GM18502 (cell line): ENCODE measurements around the gene GSS.

Experiments
- ATAC-seq: cut with Tn5 transposase; IDR thresholded peaks from one replicate; pipeline ENCODE4 v1.9.1; 2021; ENCODE audit warnings: mild to moderate bottlenecking; ENCODE audit not compliant: unreplicated experiment, poor library complexity

The GSS gene

DNA sequence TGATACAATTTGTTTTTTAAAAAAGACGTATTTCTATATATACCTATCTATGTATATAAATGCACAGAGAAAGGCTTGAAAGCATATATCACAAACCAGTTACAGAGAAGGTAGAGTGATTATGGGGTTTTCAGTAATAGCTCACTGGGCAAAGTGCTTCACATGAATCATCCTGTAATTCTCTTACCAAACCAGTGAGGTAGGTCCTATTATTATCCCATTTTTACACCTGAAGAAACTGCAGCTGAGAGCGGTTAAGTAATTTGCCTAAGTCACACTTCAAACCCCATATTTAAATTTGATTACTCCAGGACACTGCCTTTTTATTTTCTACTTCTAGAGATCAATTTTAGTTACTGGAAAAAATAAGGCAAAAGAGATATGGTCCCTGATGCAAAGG, 4.4 kb downstream of the GSS start:
- ATAC-seq, result no peak

DNA sequence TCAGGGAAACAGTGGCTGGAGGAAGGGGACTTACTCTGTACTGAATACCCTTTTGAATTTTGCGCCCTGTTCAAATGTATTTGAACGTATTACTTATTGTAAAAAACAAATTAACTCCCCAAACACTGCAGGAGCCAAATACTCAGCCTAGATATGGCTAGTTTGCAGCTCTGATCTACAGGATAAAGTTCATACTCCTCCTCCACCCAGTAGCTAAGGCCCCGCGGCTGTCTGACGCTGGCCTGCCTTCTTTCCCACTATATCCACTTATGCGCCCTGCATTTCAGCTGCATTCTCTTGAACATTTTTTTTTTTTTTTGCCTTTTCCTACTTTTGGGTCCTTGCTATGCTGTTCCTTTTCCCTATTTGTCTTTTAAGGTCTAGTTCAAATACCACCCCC, 6.5 kb downstream of the GSS start:
- ATAC-seq, result no peak

DNA sequence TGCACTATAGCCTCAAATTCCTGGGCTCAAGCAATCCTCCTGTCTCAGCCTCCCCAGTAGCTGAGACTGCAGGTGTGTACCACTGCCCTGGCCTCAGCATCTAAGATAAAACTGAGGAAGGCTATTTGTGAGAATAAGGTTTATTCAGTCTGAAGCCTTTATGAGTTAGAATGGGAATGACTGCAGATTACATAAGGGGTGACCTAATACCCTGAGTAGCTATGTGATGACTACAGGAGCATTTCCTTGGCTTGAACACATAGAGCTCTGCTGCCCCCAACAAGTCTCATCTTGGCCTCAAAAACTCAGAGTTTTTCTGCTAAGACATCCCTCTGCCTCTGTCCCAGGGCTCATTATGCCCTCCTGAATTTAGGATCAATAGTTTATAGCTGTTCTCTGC, 7.6 kb downstream of the GSS start:
- ATAC-seq, result no peak

DNA sequence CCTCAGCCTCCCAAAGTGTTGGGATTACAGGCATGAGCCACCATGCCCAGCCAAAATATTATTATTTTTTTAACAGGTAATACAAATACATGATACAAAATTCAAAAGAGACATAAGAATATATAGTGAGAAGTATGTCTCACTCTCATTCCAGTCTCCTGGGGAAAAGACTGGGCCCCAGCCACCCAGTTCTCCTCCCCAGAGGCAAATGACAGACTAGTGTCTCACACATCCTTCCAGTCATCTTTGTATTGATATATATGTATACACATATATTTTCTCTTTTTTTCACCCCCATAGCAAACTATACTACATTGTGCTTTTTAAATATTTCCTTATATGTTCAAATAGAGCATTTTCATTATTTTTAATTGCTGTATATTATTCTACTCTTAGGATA, 8.3 kb downstream of the GSS start:
- no peak for ATAC-seq

DNA sequence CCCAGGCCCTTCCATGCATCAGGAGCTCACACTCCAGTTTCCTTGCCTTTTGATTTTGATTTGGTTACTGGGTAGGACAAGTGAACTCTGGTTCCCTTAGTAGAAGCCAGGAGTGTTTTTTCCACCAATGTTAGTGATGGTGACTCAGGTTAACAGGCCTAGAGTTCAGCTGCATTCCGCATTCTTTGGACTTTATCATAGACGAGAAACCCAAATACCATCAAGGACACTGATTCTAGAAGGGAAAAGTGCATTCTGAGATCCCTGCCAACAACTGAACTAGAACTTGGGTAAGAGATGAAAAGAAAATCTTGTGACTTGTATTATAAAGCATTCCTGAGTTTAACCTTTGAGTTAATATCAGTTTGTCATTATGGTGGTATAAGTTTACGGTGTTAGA, 8.9 kb downstream of the GSS start:
- no peak for ATAC-seq

DNA sequence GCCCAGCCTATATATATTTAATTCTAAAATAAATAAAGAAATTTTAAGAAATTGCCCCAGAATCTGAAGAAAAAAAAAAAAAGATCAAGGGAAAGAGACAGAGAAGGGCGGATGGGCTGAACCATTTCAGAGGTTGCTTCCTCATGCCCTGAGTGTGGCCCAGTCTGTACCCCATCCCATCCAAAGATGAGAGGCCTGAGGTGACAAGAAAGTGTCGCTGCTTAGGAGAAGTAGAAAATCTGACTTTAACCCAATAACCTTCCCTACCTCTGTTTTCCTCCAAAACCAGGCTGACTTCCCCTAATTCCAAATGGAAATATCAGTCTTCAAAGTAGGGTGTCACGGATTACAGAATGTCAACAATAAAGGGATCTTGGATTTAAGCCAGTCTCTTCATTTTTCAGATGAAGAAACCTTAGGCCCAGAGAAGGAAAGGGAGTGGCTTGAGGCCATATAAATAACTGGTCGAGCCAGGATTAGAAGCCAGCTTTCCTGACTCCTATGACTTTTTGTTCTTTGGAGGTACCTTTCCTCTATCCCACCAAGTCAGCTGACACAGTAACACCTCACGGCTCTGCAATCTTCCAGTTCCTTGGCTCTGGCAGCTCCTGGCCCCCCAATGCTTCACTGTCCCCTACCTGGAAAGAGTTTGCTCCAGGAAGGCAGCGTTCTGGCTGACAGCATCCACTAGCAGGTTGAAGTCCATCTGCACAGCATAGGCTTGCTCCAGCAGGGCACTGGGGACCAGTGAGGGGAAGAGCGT, 10.1 kb downstream of the GSS start:
- ATAC-seq, result no peak

DNA sequence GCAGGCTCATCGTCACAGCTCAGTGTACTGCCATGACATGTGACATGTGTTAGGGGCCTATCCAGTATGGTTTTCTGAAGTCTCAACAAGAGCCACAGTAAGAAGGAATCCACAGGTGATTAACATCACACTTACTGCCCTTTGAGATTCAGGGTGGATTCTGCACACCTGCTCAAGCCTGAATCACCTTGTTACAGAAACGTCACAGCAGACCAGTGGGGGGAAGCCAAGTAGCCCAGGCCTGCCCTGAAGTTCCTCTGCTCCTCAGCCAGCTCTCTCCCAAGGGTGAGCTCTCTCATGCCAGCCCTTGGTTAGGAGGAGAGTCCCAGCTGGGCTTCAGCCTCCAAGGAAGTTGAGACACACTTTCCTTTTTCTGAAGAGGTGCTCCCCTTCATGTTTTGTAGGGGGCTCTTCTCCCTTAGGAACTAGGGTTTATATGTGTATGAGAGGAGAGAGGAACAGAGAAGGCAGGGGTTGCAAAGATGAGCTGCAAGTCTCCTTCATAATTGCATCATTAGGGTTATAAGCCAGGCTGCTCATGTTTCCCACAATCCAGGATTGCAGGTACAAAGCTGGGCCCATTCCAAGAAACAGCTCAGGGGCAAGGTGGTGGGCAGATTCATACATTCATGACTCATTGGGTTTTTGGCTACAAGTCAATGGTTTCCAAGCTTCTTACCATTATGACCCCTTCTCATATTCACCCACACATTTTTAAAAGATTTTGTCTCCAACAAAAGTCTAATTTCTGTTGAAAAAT, 11.6 kb downstream of the GSS start:
- ATAC-seq, result no peak

DNA sequence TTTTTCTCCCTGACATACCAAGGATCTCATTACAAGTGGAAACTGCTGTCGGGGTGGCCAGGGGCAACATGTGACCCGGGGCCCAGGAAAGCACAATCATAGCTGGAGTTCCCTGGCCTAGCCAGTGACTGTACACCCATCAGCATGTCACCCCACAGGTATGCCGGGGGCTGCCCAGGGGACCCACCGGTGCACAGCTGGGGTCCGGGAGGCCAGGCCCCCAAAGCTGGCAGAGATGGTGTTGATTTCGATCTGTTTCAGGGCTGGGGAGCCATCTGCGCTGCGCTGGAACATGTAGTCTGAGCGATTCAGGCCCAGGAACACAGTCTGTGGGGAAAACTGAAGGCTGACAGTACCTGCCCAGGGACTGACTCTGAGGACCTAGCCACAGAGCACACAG, 13.3 kb downstream of the GSS start:
- no peak for ATAC-seq

DNA sequence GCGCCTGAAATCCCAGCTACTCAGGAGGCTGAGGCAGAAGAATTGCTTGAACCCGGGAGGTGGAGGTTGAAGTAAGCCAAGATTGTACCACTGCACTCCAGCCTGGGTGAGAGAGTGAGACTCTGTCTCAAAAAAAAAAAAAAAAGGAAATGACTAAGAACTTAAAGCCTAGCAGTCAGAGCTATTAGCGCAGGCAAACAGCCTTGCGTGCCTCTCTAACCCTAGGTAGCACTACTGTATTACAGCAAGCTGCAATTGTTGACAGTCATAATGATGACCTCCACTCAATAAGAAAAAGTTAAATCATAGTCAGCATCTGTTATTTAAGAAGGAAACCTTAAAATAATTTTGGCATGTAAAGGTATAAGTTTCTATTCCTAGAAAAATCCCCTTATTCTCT, 14.4 kb downstream of the GSS start:
- no peak for ATAC-seq

DNA sequence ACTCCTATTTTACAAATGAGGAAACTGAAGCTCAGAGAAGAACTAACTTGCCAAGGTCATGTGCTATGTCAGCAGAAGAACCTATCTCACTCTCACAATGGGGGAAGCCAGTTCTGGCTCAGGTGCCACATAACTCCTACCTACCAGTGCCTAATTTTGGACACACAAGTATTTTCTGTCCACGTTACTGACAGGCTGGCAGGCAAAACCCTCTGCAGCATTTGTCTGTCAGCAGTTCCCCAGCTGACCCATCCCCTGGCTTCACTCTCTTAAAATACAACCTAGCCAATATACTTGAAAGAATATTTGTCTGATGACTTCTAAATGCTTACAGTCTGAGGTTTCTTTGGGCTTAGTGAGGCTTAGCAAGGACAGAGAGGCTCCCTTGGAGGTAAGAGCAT, 15.5 kb downstream of the GSS start:
- no peak for ATAC-seq

DNA sequence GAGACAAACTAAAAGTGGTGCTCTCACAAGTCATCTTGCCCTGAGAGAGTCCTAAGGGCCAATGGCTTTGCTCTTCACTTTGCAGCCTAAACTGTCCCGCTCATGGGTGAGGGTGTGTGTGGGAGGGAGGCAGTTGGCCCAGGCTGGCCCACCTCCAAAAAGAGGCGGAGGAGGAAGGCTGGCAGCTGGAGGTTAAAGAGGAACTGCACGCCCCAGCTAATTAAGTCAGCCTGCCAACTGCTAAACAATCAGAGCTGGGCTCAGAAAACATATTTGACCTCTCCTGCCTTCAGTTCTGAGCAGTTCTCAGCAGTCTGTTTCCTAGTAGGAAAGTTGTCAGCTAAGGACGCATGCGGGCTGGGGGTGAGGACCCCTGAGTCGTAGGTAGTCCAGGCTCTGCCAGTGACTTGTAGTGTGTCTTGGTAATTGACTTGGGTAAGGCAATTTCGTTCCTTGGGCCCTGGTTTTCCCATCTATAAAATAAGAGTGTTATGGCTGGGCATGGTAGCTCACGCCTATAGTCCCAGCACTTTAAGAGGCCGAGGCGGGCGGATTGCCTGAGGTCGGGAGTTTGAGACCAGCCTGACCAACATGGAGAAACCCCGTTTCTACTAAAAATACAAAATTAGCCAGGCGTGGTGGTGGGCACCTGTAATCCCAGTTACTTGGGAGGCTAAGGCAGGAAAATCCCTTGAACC, 17.0 kb downstream of the GSS start:
- no peak for ATAC-seq

DNA sequence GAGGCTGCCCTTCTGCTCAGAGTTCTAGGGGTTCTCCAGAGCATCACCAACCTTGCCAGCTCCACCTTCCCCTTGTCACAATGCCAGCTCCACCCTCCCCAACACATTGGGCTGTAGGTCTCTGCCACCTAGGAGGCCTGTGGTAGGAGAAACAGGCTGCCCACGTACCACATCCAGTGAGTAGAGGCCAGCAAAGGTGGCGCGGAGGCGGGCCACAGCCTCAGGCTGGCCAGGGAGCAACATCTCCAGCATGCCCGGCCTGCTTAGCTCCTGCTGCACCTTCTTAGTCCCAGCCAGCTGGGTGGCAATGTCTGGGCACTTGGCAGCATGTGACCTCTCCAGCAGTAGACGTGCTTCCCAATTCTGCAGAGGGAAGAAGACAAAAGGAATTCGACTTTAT, 23.8 kb downstream of the GSS start:
- no peak for ATAC-seq

DNA sequence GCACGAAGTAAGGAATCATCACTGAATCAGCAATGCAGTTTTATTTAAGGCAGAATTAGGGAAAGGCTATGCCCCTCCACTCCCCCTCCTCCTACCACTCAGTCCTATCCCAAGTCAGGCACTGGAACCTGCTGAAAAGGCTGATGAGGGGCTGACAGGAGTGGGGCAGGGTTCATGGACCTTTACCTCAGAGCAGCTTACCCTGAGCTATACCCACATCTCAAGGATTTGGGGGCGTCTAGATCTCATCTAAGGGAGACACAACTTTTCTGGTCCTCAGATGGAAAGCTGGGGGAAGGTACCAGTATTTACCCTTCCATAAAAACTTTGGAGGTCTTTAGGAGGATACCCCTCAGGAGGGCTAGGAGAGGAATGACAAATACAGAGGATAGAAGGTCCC, 27.2 kb downstream of the GSS start:
- ATAC-seq, result no peak

DNA sequence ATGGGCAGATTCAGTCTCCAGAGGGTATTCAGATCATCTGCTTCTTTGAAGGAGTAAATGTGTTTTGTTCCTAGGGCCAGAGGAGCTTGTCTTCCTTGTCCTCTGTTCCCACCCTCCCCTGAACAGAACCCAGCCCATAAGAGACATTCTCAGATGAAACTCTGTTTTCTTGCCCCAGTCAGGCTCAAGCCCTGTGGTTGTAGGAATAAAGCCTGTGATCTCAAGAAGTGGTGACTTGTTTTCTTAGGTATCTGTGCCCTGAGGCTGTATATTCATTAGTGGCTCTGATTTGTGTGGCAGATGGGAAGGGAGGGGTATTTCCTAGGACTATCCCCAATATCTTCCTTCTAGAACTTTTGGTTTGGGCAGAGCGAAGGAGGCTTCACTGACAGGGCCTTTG, 27.9 kb downstream of the GSS start:
- ATAC-seq, result no peak

DNA sequence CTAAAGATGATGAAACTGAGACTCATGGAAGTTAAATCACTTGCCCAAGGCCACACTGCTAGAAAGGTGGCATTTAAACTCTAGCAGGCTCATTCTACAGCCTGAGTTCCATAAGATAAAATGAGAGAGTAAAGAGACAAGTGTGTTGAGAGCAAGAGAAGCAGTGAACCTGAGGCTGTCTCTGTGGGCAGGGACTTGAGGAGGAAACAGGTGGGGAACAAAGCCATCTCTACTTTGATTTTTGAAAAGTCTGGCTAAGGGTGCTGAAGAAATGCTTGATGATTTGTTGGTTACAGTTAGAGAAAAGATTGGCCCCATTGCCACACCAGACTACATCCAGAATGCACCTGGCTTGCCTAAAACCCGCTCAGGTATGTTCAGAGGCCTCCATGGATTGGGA, 29.0 kb downstream of the GSS start:
- no peak for ATAC-seq

DNA sequence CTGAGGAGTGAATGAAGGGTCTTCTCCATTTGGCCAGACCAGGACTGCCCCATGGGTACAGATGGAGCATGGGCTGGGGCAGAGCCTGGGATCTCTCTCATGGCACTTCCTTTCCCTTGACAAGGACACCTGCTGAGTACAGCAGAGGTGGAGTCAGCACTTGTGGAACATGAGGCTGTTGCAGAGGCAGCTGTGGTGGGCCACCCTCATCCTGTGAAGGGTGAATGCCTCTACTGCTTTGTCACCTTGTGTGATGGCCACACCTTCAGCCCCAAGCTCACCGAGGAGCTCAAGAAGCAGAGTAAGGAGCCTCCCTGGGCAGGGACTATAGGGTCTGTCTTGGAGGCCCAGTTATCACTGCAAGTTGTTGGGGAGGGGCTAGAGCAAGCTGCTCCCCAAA, 29.6 kb downstream of the GSS start:
- no peak for ATAC-seq

DNA sequence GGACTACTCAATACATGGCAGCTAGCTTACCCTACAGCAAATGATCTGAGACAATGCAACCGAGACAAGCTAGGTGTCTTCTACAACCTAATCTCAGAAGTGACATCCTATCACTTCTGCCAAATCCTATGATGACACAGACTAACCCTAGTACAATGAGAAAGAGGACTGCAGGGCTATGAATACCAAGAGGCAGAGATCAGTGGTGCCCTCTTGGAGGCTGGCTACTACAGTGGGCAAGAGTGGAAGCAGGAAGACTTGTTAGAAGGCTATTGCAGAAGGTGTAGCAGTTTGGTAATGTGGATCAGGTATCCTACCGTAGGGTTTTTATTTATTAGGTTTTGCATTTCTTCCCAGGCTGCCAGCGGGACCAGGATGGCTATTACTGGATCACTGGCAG, 30.3 kb downstream of the GSS start:
- ATAC-seq, result no peak

DNA sequence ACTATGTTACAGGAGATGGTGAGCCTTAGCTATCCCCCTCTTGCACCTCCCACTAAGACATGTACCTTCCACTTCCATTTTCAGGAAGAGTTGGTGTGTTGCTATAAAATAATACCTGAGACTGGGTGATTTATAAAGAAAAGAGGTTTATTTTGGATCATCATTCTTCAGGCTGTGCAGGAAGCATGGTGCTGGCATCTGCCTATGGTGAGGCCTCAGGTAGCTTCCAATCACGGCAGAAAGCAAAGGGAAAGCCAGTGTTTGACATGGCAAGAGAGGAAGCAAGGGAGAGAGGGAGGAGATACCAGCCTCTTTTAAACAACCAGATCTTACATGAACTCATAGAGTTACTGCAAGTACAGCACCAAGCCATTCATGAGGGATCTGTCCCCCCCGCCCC, 32.2 kb downstream of the GSS start:
- ATAC-seq, result no peak

DNA sequence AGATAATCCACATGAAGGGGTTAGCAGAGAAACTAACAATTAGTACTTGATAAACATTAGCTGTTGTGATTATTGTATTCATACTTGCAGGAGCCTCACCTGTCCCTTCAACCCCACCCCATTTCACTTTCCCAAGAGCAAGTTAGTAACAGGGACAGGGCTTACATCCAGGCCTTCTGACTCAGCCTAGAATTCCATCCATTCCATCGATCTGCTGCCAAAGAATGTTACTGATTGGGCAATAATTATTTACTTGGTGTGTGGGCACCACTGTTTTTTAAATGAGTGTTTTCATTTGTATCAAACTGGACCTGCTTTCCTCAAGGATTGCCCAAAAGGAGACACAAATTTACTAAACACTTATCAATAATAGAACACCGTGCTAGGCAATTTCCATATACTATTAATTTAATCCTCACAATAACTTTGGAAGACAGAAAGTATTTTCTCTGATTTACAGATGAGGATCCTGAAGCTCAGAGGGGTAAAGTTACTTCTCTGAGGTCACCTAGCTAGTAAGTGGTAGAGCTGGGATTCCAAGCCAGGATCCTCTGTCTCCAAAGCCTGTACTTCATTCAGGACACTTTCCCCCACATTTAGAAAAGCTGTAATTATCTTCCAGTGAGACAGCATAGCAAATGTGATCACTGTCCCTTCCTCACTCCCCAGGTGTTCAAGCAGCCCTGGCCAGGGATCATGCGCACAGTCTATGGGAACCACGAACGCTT, 32.8 kb downstream of the GSS start:
- ATAC-seq, result no peak

DNA sequence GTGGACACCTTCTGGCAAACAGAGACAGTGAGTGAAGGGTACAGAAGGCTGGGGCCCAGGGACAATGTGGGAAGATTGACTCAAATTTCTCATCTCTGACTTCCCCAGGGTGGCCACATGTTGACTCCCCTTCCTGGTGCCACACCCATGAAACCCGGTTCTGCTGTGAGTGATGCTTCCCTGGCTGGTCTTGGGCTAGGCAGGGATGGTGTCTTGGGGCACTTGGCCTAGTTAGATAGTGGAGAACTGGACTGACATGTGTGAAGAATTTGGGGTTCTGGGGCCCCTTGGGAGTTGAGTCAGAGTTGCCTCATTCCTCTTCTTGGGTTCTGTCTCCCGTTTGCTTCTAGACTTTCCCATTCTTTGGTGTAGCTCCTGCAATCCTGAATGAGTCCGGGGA, 34.2 kb downstream of the GSS start:
- ATAC-seq, result no peak

DNA sequence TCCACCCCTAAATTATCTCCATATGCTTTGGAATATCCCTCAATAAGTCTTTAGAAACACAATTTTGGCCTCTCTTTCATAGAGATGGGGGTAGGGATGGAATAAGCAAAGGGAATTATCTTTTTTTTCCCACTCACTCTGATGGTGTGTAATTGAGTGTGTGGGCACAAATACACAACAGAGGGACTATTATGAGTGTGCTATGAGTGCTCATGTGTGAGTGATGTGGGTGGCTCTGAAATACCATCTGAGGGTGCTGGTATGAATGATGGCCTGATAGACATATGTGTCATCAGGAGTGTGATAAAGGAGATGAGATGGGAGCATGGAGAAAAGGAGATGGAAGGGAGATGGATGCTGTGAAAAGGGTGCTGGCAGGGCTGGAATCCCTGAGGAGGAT, 35.6 kb downstream of the GSS start:
- no peak for ATAC-seq
